SHP77 (cell line): ENCODE results near the gene RFESD.

Experiments used
- DNase-seq, 2 experiments: peaks; one replicate each; lab custom pipeline; 2025; lab: John Stamatoyannopoulos, UW

The RFESD gene

DNA sequence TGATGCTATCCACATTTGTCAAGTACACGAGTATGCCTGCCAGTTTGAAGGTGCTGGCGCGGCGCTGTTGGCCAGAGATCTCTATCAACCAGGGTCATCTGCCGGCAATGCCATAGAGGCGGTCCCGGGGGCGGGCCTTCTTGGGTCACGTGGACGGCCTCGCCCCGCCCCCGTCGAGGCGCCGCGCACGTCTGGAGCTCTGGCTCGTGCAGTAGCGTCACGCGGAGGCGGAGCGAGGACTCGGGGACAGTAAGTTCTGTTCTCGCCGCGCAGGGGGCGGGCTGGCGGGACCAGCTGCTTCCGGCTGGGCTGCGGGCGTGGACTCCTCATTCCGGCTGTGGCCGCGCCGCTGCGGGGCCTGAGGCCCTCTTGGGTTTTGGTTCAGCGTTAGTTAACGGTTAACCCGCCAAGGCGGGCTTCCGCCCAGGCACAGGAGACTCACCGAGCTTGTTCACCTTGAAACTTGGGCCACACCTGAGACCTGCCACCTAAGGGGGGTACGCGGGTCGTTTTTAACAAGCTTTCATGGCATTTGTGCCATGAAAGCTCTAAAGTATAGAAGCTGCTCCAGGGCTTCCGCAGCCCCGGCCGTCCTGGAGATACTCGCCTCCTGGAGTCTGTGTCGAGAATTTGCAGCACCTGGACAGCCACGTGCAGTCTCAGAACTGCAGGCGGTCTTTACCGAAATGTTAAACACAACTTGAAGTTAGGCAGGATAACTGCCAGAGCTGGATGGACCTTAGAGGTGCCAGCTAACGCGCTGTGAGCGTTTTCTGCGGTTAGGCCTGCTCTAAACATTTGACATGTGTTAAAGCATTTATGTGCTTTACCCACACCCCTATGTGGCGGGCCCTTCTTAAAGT lies at the start of gene RFESD:
Gene RFESD (plus strand): TSS at position 209 of the 863 bp plus-strand sequence. CDS start 5,495 bp downstream, outside the sequence.
- peak; percentile 96 to 99 for DNase-seq

DNA sequence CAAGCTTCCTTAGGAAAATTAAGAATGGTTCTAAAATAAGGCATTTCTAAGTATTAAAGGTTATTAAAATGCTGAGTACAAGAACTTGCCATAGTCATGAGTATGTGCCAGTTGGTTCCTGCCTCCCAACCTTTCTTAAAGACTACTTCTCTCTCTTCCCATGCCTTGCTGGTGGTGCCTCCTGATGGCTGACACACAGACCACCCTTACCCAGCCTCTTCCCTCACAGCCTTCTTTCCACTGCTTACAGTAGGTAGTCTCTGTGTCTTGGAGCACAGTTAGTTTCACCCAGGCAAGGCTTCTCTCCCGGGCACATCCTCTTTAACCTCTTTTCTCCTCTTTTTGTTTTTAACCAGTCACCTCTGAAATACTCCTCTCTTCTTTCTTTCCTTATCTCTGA lies 47.3 kb upstream of the RFESD start:
- no peak for DNase-seq

DNA sequence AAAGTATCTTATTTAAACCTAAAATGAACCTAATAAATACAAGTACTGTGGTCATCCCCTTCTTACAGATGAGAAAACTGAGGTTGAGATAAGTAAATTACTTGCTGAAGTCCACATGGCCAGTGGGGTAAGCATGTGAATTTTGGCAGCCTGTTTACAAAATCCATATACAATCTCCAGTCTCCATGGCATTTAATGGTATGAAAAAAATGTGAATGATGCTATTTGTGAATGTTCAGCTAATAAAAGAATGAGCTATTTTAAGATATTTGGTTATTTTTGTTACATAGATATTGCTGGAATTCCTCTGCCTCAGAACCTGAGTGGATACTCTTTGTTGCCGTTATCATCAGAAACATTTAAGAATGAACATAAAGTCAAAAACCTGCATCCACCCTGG lies 46.0 kb upstream of the RFESD start:
- DNase-seq: no peak

DNA sequence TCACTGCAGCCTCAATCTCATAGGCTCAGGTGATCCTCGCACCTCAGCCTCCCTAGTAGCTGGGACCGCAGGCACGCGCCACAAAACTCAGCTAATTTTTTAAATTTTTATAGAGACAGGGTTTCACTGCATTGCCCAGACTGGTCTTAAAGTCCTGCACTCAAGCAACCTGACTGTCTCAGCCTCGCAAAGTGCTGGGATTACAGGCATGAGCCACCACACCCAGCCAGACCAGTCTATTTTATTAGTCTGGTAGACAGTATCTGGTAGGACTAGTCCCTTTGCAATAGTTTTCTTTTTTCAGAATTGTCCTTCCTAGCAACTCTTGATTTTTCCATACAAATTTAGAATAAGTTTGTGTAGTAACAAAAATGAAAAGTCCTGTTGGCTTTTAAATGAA lies 40.8 kb upstream of the RFESD start:
- no peak for DNase-seq

DNA sequence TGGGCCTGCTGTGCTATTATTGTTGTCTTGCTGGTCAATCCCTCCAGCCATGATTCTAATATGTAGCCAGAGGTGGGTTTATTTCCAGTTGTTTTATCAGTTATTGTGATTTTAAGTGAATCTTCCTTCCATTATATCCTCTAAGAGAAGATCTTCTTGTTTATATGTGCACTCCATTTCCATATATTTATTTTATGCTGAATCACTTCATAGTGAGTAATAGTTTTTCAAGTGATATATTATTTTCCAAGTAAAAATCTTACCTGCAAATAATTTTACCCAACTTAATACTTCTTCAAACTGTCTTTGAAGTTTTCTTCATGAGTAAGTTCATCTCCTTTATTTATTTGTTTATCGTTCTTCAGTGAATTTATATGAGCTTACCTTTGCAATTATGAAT lies 40.2 kb upstream of the RFESD start:
- no peak for DNase-seq

DNA sequence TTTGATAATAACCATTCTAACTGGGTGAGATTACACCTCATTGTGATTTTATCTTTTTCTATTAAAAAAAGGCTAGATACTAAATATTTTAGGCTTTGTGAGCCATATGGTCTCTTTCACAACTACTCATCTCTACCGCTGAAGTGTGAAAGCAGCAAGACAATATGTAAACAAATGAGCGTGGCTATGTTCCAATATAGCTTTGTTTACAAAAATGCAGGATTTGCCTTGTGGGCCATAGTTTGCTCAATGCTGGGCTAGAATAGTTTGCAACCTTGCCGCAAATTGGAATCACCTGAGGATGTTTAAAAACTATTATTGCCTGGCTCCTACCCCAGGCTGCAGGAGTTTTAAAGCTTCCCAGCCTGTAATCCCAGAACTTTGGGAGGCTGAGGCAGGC lies 36.9 kb upstream of the RFESD start:
- DNase-seq: no peak

DNA sequence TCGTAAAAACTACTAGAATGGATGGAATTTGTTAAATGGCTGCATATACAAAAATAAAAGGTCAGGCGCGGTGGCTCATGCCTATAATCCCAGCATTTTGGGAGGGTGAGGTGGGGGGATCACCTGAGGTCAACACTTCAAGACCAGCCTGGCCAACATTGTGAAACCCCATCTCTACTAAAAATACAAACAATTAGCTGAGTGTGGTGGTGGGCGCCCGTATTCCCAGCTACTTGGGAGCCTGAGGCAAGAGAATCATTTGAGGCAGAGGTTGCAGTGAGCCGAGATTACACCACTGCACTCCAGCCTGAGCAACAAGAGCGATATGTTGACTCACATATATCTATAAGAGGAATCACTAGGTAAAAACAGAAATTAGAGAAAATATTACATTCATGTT lies 36.0 kb upstream of the RFESD start:
- no peak for DNase-seq

DNA sequence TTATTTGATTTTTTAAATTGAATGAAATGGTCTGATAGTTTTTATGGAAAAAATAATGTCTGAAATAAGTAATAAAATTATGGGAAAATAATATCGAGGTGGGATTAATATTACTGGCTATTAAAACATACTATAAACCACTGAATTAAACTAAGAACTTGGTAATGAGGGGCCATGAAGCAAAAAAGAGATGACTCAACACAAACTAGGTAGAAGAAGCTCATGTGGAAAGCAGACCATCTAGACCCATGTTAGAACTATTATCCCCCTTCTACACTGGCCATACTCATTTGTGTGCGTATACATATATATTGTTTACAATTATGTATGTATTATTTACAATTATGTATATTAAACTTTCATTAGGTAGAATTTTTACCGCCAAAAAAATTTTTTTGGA lies 35.2 kb upstream of the RFESD start:
- no peak for DNase-seq

DNA sequence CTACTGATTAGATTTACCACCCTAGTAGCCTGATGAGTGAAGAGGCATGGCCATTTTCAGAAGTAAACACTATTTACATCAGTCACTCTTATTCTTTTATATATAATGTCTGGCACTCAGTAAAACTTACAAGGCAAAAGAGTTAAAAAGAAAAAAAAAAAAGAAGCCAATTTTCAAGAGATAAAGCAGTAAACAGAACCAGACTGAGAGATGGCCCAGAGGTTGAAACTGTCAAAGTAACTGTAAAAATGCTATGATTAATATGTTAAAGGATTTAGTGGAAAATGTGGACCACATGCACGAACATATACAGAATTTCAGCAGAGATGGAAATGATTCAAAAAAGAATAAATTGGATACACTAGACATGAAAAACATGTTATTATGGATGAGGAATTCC lies 33.1 kb upstream of the RFESD start:
- DNase-seq: no peak

DNA sequence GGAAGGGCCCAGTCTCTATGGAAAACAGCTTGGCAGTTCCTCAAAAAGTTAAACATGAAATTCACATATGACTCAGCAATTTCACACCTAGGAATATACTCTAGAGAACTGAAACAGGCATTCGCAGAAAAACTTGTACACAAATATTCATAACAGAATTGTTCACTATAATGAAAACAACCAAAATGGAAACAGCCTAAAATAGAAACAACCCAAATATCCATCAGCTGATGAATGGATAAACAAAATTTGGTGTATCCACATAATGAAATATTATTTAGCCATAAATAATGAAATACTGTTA lies 31.5 kb upstream of the RFESD start:
- no peak for DNase-seq

DNA sequence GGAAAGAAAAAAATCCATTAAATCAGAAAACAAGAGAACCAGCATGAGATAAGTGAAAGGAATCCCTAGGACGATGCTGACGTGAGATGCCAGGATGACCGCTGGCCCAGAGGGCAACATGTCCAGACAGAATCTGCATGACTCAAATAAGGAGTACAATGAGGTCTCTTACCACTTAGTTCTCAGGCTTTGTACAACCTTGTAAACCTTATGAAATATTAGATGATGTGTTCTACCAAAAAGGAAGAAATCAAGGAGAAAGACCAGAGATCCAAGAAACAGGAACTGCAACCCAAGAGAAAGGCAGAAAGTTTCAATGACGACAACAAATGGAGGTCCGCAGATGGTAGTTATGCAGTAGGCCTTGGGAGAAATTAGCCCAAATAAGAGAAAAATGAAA lies 29.5 kb upstream of the RFESD start:
- no peak for DNase-seq

DNA sequence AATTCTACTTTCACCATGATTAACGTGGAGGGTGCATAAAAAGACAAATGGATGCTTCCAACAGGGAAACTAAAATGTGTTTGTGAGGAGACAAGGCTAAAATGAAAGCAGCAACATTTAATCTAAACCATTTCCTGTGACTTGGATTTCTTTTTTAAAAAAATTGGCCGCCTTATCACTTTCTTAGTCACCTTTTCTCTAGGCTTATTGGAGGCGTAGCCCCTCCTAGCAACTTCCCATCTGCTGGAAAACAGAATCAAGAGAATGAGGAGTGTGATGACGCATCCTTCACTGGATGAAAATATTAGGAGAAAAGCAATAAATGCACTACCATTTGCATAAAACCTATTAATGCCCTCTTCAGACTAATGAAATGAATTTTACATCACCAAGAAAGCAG lies 27.5 kb upstream of the RFESD start:
- no peak for DNase-seq

DNA sequence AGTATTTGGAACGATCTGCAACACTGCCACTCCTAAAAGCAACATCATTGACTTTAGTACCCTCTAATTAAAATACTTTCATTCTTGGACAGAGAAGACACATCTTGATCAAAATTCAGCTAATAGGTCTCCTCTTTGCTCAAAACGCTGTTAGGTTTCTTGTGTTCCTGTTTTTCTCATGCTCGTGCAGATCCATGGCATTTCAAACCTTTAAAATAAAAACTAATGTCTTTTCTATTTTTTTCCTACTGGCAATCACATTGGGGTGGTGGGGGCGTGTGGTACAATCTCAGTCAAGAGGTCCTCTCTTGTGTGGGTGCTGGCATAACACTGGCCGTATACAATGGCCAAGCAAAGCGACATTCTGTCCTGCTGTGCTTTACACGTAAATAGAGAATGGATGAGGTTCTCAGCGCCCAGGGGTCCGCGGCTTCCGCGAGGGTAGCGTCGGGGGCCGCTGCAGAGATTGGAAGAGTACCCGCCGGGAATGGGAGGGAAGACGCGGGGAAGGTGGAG lies 27.0 kb upstream of the RFESD start:
- DNase-seq: no peak

DNA sequence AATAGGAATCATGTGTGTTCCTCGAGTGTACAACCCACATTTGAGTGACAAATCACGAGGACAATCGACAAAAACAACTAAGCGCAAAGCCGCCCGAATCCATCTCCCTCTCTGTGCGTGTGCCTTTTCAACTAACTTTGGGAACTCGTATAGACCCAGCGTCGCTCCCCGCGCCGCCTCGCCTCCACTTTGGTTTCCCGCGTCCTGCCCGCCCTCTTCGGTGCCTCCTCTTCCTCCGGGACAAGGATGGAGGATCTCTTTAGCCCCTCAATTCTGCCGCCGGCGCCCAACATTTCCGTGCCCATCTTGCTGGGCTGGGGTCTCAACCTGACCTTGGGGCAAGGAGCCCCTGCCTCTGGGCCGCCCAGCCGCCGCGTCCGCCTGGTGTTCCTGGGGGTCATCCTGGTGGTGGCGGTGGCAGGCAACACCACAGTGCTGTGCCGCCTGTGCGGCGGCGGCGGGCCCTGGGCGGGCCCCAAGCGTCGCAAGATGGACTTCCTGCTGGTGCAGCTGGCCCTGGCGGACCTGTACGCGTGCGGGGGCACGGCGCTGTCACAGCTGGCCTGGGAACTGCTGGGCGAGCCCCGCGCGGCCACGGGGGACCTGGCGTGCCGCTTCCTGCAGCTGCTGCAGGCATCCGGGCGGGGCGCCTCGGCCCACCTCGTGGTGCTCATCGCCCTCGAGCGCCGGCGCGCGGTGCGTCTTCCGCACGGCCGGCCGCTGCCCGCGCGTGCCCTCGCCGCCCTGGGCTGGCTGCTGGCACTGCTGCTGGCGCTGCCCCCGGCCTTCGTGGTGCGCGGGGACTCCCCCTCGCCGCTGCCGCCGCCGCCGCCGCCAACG lies 26.3 kb upstream of the RFESD start, which contains the start of gene GPR150:
Gene GPR150 (plus strand): TSS at position 58 of the 840 bp plus-strand sequence. CDS start 189 bp downstream, at position 247.
- peak; percentile 68 to 83 for DNase-seq

DNA sequence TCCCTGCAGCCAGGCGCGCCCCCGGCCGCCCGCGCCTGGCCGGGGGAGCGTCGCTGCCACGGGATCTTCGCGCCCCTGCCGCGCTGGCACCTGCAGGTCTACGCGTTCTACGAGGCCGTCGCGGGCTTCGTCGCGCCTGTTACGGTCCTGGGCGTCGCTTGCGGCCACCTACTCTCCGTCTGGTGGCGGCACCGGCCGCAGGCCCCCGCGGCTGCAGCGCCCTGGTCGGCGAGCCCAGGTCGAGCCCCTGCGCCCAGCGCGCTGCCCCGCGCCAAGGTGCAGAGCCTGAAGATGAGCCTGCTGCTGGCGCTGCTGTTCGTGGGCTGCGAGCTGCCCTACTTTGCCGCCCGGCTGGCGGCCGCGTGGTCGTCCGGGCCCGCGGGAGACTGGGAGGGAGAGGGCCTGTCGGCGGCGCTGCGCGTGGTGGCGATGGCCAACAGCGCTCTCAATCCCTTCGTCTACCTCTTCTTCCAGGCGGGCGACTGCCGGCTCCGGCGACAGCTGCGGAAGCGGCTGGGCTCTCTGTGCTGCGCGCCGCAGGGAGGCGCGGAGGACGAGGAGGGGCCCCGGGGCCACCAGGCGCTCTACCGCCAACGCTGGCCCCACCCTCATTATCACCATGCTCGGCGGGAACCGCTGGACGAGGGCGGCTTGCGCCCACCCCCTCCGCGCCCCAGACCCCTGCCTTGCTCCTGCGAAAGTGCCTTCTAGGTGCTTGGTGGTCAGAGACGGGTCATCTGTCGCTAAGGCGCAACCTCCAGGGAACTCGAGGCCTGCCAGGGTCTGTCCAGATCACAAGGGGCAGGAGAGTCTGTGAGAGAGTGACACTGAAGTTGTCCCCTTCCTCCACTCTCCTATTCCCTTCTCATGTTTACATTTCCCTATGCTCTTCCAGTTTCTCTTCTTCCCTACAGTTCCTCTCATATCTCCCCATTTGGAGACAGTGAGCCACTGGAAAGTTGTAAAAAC lies 25.4 kb upstream of the RFESD start:
- DNase-seq: peak; percentile 26 to 62

DNA sequence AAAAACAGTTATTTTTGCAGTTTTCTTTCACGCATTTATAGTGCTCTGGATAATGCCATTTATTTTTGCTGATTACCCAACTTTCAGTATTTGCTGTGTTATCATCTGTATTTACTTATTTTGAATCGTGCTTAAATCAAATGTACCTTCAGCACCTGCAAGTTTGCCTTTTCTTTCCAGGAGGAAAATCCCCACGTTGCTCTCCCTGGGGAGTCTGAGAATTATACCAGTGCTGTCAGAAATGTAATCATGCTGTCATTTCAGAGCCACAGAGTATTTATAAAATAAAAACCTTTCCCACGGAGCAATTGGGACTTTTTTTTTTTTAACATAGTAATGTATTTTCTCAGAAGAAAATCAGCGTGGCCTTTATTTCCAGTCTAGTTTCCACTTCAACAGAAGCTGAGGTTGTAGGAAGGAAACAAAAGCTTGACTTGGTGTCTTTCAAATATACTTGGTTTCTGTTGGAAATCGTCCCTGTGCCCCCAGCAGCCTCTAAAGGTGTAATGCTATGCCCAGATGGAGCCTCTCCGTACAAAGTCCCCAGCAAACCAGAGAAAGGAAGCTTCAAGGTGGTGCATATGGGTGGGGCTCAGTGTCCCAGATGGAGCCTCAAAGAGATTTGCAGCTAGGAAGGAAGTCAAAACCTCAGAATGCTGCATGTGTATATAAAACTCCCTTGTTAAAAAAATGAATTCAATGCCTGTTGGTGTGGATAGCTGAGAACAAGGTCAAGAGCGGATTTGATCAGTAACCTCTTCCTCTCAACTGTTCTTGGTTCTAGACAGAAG lies 24.5 kb upstream of the RFESD start:
- no peak for DNase-seq

DNA sequence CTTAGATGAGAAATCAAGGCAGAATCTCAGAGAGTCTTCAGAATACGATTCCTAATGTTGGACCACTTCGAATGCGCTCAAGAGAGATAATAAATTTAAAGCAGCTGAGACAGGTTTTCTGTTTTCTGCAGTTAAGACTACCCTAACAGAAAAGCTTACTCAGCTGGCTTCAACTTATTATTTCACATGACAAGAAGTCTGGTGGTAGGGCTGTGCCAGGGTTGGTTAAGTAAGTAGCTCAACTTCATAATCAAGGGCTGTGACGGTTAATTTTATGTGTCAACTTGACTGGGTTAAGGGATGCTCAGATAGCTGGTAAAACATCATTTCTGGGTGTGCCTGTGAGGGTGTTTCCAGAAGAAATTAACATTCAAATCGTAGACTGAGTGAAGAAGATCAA lies 22.9 kb upstream of the RFESD start:
- no peak for DNase-seq

DNA sequence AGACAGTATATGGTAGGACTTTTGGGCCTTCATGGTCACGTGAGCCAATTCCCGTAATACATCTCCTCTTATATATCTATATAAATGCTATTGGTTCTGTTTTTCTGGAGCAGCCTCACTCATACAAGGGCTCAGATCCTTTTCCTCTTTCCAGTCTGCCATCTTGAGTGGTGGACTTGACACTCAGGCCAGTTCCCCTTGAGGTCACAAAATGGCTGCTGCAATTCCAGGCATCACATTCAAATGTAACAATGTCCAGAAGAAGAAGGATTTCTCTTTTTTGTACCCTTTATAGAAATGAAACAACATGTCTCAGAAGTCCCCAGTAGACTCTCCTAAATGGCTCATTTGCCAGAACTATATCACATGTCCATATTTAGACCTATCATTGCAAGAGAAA lies 22.2 kb upstream of the RFESD start:
- DNase-seq: no peak

DNA sequence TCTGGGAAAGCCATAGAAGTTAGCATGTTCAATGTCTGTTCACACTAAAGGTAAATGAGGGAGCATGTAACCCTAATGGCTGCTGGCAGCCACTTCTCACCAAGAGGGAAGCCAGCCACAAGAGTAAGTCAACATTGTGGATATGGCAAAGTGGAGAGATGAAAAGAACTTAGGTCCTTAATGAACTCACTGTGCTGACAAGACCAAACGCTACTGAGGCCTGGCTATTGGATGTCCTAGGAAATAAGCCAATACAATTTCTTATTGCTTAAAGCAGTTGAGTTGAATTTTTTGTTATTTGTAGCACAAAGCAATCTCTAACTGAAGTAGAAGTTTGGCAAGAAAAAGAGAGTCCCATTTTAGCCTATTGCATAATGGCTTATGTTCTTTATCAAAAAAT lies 19.9 kb upstream of the RFESD start:
- DNase-seq: no peak

DNA sequence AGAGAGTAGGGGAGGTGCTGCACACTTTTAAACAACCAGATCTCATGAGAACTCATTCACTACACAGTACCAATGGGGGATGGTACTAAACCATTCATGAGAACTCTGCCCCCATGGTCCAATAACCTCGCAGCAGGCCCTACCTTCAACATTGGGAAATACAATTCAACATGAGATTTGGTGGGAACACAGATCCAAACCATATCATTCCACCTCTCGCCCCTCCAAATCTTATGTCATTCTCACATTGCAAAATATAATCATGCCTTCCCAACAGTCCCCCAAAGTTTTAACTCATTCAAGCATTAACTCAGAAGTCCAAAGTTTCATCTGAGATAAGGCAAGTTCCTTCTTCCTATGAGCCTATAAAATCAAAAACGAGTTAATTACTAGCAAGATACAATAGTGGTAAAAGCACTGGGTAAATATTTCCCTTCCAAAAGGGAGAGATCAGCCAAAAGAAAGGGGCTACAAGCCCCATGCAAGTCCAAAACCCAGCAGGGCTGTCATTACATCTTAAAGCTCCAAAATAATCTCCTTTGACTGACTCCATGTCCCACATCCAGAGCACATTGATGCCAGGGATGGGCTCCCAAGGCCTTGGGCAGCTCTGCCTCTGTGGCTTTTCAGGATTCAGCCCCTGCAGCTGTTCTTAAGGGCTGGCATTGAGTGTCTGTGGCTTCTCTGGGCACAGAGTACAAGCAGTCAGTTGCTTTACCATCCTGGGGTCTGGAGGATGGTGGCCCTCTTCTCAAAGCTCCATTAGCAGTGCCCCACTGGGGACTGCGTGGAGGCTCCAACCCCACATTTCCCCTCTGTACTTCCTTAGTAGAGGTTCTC lies 18.4 kb upstream of the RFESD start:
- DNase-seq: no peak
